ENCODE data around the gene PRKCB. TPM values are rescaled to one million over a fixed set of nuclear protein-coding genes. Genes with fewer than 3 reads are reported as not detected.
"Not testable (repeated sequence)": the region's sequence is repeated elsewhere in the genome, so short reads cannot be mapped to it uniquely, and the experiment has no call there.

PRKCB gene
- polyA plus RNA-seq, 3 donors, result 4.1 to 5.4 (median 4.2) TPM

DNA sequence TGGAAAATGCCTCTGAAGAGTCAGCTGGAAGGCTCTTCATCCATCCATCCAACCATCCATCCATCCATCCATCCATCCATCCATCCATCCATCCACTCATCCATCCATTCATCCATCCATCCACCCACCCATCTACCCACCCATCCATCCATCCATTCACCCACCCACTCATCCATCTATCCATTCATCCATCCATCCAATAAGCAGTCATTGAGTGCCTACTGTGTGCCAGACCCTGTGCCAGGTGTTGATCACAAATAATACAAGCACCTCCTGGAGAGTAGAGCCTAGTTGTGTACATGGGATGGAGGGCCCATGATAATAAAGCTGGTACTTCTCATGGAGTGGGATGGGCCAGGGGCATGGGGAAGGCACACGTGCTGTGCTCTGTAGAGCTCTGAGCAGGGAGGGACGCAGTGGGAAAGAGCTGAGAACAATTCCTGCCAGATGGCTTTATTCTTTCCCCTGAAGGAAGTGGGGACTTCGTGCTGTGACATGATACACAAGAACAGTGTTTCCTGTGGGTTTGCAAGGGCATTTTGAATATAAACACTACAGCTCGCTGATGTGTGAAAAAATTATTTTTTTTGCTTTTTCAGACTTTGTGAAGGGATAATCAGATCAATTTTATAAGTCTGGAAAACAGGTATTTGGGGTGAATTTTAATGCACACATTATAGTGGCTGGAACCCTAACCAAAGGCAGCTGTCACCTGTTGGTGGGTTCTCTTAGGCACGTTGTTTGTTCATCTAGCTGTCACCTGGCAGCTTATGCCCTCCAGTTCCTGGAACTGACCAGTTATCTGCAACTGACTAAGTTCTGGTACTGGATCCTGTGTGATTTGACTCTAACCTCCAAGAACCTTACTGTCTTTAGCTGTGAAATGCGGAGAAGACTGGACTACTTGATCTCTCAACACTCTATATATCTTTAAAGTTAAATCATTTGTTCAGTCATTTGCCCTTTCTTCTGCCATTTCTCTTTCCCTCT lies 61.3 kb downstream of the PRKCB start:
- no peak for DNase-seq (ENCODE audit: extremely low read depth in 1 of 11, low read depth in 9 of 11, low spot score in 4 of 11)

DNA sequence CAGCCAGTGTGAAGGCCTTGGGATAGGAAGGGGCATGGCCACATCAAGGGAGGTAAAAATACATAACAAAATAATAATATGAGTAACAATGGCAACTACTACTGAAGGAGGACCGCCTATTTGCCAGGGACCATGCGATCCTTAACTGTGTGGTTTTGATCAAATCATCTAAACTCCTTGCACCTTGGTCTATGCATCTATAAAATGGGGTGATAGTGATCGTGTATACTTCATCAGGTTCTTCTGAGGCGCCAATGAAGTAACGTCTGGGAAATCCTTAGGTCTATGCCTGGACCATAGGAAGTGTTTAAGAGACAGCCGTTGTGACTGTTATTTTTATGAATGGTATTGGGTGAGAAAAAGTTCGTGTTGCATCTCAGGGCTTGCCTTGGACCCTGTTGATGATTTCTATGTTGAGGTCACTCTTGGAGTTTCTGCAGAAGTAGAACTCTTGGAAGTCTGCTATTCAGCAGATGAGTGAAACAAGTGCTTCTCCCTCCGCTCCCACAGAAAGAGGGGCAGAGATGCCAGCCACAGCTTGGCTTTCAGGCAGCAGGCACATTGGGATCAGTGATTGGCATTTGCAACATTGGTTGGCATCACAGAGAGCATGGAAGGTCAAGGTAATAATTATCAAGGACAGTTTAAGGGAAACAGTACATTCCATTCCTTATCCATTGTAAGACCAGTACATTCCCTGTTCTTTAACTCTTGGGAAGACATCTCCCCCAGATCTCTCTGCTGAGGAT lies 63.1 kb downstream of the PRKCB start:
- DNase-seq (ENCODE audit: extremely low read depth in 1 of 11, low read depth in 9 of 11, low spot score in 4 of 11), result no peak

GRCh38 chr16:23899869-23900268 lies 64.1 kb downstream of the PRKCB start:
- DNase-seq (ENCODE audit: extremely low read depth in 1 of 11, low read depth in 9 of 11, low spot score in 4 of 11), result no peak

- DNase-seq (ENCODE audit: extremely low read depth in 1 of 11, low read depth in 9 of 11, low spot score in 4 of 11), result no peak
These were observed 64.8 kb downstream of the PRKCB start for GRCh38 chr16:23900480-23901177.

DNA sequence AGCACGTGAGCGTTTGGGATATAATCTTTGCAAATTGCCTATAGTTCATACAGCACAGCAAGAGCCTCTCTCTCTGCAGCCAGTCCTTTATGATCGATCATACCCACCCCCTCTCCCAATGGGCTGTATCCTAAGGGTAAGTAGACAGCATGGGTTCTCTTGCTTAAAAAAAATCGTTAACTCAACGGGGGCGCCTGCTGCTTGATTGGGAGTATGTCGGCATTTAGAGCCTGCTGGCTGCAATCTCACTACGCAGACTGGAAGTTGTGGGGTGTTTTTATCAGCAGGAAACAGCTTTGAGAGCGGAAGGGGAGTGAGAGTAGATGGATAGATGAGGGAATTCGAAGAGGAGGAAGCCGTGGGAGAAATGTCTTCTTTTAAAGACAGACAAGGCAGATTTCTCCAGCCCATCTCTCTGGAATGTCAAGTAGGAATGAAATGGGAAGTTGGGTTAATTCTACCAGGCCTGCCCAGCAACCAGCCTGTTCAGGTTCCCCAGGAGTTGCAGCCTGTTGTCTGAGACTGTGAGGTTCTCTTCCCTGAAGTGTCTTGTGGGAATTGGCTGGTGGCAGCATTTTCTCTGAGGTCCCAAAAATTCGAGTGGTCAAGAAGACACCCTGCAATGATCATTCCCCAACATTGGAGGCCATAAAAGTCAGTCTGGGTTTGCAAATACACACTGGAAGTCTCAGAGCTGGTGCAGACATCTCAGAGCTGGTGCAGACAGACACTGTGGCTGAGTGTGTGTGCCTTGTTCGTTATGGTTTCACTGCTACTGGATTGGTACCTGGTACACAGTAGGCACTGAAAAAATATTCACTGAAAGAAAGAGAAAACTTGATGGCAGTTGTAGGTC lies 65.6 kb downstream of the PRKCB start:
- peak in 2 of 11 donors; percentile 4 to 12 for DNase-seq (ENCODE audit: extremely low read depth in 1 of 11, low read depth in 9 of 11, low spot score in 4 of 11)

DNA sequence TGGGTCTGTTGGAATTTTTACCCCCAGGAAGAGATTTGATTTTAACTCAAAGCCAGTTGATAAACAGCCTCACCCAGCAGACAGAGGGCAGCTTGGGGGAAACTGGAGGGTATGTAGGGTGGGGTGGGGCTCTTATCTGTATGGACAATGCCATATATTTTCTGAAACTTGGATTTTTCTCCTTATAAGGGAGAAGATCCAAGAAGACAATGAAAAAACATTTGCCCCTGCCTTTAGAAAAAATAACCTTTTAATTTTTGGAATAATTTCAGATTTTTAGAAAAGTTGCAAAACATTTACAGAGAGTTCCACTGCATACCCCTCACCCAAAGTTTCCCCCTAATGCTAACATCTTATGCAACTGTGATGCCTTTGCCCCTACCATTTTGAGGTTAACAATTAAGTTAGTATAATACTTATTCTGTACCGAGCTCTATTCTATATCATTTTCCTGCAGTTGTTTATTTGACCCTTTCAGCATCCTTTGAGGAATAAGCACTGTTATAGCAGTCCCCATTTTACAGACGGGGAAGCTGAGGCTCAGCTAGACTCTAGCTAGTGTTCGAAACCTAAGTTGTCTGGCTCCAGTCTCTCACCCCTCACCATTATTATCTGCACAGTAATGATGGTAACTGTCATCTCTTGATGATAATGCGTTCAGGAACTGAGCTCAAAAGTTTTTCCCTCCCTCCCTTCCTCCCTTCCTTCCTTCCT lies 66.4 kb downstream of the PRKCB start:
- no peak for DNase-seq (ENCODE audit: extremely low read depth in 1 of 11, low read depth in 9 of 11, low spot score in 4 of 11)

- DNase-seq (ENCODE audit: extremely low read depth in 1 of 11, low read depth in 9 of 11, low spot score in 4 of 11), result no peak
These were observed 67.1 kb downstream of the PRKCB start for GRCh38 chr16:23902748-23903414.

DNA sequence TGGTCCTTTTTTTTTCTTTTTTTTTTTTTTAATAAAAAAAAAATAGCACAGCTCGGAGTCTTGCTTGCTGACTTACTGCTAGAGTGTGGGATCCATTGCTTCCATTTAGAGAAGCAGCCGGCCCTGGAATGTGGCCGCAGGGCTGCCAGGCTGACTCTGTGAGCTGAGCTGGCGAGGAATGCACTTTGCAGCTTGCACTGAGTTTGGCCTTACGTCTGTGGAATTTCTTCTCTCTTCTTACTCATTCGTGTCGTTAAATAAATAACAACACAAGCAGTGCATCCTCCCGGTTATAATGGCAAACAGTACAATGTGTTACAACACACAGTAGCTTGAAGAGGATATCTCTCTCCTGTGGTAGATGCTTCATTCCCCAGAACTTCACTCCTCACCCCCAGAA lies 69.2 kb downstream of the PRKCB start:
- DNase-seq (ENCODE audit: extremely low read depth in 1 of 11, low read depth in 9 of 11, low spot score in 4 of 11), result peak in 10 of 11 donors; percentile 3 to 53 (median 20)

DNA sequence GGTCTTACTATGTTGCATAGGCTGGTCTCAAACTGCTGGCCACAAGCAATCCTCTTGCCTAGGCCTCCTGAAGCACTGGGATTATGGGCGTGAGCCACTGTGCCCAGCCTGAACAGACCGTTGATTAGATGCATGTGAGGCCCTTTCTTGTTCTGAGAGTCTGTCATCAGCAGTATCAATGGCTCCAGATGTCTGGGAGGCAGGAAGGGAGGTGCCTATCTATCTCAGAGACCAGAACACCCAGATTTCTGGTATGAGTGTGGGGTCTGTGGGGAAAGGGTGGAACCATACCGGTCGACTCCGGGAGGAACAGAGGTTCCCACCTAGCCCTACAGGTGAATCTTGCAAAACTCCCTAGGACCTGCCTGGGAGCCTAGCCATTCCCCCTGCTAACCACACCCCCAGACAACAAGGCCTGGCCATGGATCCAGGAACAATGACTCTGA lies 71.7 kb downstream of the PRKCB start:
- no peak for DNase-seq (ENCODE audit: extremely low read depth in 1 of 11, low read depth in 9 of 11, low spot score in 4 of 11)

- DNase-seq (ENCODE audit: extremely low read depth in 1 of 11, low read depth in 9 of 11, low spot score in 4 of 11), result no peak
These were observed 72.1 kb downstream of the PRKCB start for GRCh38 chr16:23907903-23908302.

GRCh38 chr16:23908790-23909189 lies 73.0 kb downstream of the PRKCB start:
- no peak for DNase-seq (ENCODE audit: extremely low read depth in 1 of 11, low read depth in 9 of 11, low spot score in 4 of 11)

- DNase-seq (ENCODE audit: extremely low read depth in 1 of 11, low read depth in 9 of 11, low spot score in 4 of 11), result no peak
These were observed 74.1 kb downstream of the PRKCB start for GRCh38 chr16:23909792-23910418.

DNA sequence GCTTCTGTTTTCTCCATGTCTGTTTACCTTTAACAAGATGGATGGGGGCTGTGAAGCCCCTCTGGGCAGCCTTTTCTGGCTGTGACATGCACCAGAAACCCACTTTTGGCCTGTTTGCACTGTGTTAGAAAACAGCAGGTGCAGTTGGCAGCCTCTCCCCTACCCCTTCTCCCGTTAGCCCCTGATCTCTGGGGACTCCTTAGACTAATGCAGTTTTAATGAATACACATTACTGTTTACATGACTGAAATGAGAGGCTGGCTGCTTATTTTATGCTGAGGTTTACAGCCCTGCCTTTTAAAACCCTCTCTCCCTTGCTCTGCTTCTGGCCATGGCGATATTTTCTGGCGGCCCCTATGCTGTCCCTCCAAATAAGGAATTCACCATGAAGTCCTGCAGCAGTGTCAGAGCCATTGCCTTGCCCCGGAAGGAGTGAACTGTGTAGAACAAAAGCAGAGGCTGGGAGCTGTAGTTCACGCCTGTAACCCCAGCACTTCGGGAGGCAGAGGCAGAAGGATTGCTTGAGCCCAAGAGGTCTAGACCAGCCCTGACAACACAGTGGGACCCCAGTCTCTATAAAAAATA lies 79.3 kb downstream of the PRKCB start:
- no peak for DNase-seq (ENCODE audit: extremely low read depth in 1 of 11, low read depth in 9 of 11, low spot score in 4 of 11)

- DNase-seq (ENCODE audit: extremely low read depth in 1 of 11, low read depth in 9 of 11, low spot score in 4 of 11), result not testable (repeated sequence)
These were observed 80.8 kb downstream of the PRKCB start for GRCh38 chr16:23916552-23916951.

DNA sequence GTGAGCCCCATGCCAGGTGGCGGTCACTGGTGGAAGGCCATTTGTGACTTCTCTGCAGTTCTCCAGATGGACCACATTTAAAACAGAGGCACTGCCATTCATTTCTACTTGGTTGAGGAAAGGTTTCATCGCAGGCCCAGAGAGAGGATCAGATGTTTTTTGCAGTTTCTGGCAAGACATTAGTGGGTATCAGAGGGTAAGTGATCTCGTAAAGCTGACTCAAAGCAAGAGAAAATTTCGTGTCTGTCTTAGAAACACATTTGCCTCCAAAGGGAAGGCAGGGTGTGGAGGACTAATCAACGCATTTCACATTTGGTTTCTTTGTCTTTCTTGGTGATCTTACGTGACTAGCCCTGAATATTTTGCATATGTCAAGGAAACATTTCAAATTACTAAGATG lies 81.8 kb downstream of the PRKCB start:
- no peak for DNase-seq (ENCODE audit: extremely low read depth in 1 of 11, low read depth in 9 of 11, low spot score in 4 of 11)

DNA sequence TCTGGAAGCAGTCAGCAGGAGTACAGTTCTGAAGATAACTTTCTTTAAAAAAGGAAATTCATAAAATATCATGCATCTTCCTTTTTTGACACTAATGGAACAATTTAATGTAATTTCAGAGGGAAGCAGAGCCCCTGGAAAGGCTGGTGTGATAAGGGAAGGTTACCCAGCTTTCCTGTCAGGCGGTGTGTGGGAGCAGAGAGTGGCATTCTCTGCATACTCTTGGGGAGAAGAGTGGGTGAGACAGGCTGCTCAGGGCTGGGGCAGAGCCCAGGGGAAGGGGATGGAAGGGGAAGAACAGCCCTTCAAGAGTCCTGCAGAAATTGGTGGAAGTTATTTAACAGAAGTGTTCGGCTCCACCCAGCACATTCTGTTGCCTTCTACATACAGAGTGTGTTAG lies 84.7 kb downstream of the PRKCB start:
- DNase-seq (ENCODE audit: extremely low read depth in 1 of 11, low read depth in 9 of 11, low spot score in 4 of 11), result no peak

DNA sequence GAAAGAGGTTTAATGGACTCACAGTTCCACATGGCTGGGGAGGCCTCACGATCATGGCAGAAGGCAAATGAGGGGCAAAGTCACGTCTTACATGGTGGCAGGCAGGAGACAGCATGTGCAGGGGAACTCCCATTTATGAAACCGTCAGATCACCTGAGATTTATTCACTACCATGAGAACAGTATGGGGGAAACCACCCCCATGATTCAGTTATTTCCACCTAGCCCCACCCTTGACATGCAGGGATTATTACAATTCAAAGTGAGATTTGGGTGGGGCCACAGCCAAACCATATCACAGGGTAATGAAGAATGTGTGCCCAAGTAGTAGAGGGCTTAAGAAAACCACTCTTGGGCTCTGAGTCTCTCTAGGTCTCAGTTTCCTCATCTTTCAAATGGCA lies 85.1 kb downstream of the PRKCB start:
- DNase-seq (ENCODE audit: extremely low read depth in 1 of 11, low read depth in 9 of 11, low spot score in 4 of 11), result no peak

Data from renal cortex interstitium (tissue), 11 donors.